Prostate gland (tissue), 2 donors: ENCODE measurements around the gene GNAQ. TPM values are rescaled to one million over a fixed set of nuclear protein-coding genes. Genes with fewer than 3 reads are reported as not detected.

Source experiments
- DNase-seq: peaks from one replicate; pipeline ENCODE4 v3.0.0-alpha.2; 2019; ENCODE audit warnings: low spot score
- H3K27ac ChIP-seq, 2 donors: fragments of 200-600 bp; sonication (generic); 2 replicates each; pipeline ENCODE4 v1.5.1; 2017 to 2019
- H3K27me3 ChIP-seq: fragments of 200-600 bp; sonication (generic); replicated peaks from 2 replicates; pipeline ENCODE4 v1.5.1; 2019; ENCODE audit not compliant: insufficient read depth
- H3K36me3 ChIP-seq, 2 donors: fragments of 200-600 bp; sonication (generic); 1 replicate in 1 of 2; 2 replicates in 1 of 2; pipeline versions ENCODE4 v1.5.1 to v1.8.1; 2017 to 2019
- H3K4me1 ChIP-seq: fragments of 200-600 bp; sonication (generic); replicated peaks from 2 replicates; pipeline ENCODE4 v1.5.1; 2019
- H3K4me3 ChIP-seq, 2 donors: fragments of 200-600 bp; sonication (generic); 2 replicates each; pipeline ENCODE4 v1.5.1; 2017 to 2019
- H3K9me3 ChIP-seq: fragments of 200-600 bp; sonication (generic); 2 replicates; pipeline ENCODE4 v1.5.1; 2017
- CTCF ChIP-seq, 4 experiments: fragments of 200-600 bp in 2 of 4; fragments of 450-650 bp in 2 of 4; sonication (generic) in 2 of 4; IDR thresholded peaks; 1 replicate in 3 of 4; 2 replicates in 1 of 4; pipeline ENCODE4 v1.5.1; 2016 to 2019; ENCODE audit warnings: antibody characterized with exemption in 4 of 4, mild to moderate bottlenecking in 2 of 4, moderate library complexity in 2 of 4
- POLR2A ChIP-seq: fragments of 450-650 bp; IDR thresholded peaks from one replicate; pipeline ENCODE4 v1.6.1; 2016; ENCODE audit warnings: antibody characterized with exemption, mild to moderate bottlenecking
- POLR2AphosphoS5 ChIP-seq: sonication (generic); formaldehyde crosslinking; IDR thresholded peaks from one replicate; pipeline ENCODE4 v1.6.1; 2017; ENCODE audit warnings: antibody characterized with exemption
- WGBS: methylation state at CpG from one replicate; pipeline ENCODE4 v1.1.5; 2018; 5-methylcytosine and 5-hydroxymethylcytosine counted together
- intact Hi-C: fragments of 100-400 bp; cut with DNase I; formaldehyde crosslinking; loops from one replicate; pipeline ENCODE4 v1.14.2; 2022
- total RNA-seq, 2 donors: library from RNA; depleted of rRNA; stranded (reverse); fragments of >200 nt; gene quantifications; one replicate each; pipeline ENCODE4 v1.1.0, GENCODE V29; 2016

GNAQ gene
- total RNA-seq, 2 donors from 2014 or later = 35.0 to 43.7 TPM

GRCh38 chr9:77673941-77674791 is 357.4 kb downstream of the GNAQ start:
- 74% methylated on average over 10 of the region's 10 CpGs for WGBS
- Histone ChIP-seq H3K9me3 (no peaks in the 10 kb centered on the region), H3K27me3 (no peaks in the 10 kb centered on the region), H3K36me3 (no peaks in the 10 kb centered on the region), H3K27ac (peak overlapping the region in 1 of 2 donors; percentile 21), H3K4me3 (no peak overlapping the region), H3K4me1 (no peaks in the 10 kb centered on the region)
- TF ChIP-seq CTCF (IDR thresholded peaks at IDR 0.05) = no peak
- no peak for TF ChIP-seq POLR2AphosphoS5
- TF ChIP-seq POLR2A = no peak
- intact Hi-C loops = loop anchor here (5.0 kb wide), 2 partner anchors 33 to 358 kb away; partner anchors contain the start of gene GNAQ
- DNase-seq = no peak

- Histone ChIP-seq H3K36me3 (no peaks in the 10 kb centered on the region), H3K9me3 (no peaks in the 10 kb centered on the region), H3K27ac (no peak overlapping the region), H3K4me1 (no peaks in the 10 kb centered on the region), H3K4me3 (no peak overlapping the region), H3K27me3 (no peaks in the 10 kb centered on the region)
- no peak for DNase-seq
- WGBS = 41% methylated on average over 4 of the region's 4 CpGs
- intact Hi-C loops = loop anchor here (5.0 kb wide), 2 partner anchors 35 to 360 kb away; partner anchors contain the start of gene GNAQ
- TF ChIP-seq CTCF (IDR thresholded peaks at IDR 0.05) (no peak), POLR2AphosphoS5 (no peak), POLR2A (no peak)
Observed at GRCh38 chr9:77672183-77672582, 359.4 kb downstream of the GNAQ start.

GRCh38 chr9:77667151-77667550 is 364.5 kb downstream of the GNAQ start:
- DNase-seq = no peak
- no peak overlapping the region for H3K27ac ChIP-seq
- WGBS = 47% methylated on average over 1 of the region's 1 CpG
- H3K4me3 ChIP-seq = no peak overlapping the region
- intact Hi-C loops = no loop called here
- H3K9me3 ChIP-seq = no peaks in the 10 kb centered on the region
- no peaks in the 10 kb centered on the region for H3K27me3 ChIP-seq
- TF ChIP-seq CTCF (IDR thresholded peaks at IDR 0.05) (no peak), POLR2A (no peak), POLR2AphosphoS5 (no peak)
- no peaks in the 10 kb centered on the region for H3K4me1 ChIP-seq
- no peaks in the 10 kb centered on the region for H3K36me3 ChIP-seq

Other genes starting within 250 kb of the GNAQ start
- gene CEP78, start 204.3 kb upstream of the GNAQ start, total RNA-seq = 10 to 100 TPM; 12.0 to 16.5 TPM